H1 (cell line): Measurements from ENCODE around the gene LSG1. TPM values are rescaled to one million over a fixed set of nuclear protein-coding genes. Genes with fewer than 3 reads are reported as not detected.
"Not testable (repeated sequence)": the region's sequence is repeated elsewhere in the genome, so short reads cannot be mapped to it uniquely, and the experiment has no call there.

ENCODE experiments used
- CTCF ChIA-PET: fragments of 300-600 bp; sonication (Branson Sonifier 250); formaldehyde crosslinking; loops from one replicate; lab custom pipeline; 2021; ENCODE audit not compliant: partially characterized antibody; lab: Charles Lee
- POLR2A ChIA-PET: fragments of 300-600 bp; sonication (Branson Sonifier 250); formaldehyde crosslinking; loops from one replicate; lab custom pipeline; 2021; ENCODE audit warnings: inconsistent platforms; ENCODE audit not compliant: partially characterized antibody; lab: Charles Lee
- DNase-seq, 2 experiments: peaks; one replicate each; pipeline versions ENCODE4 v3.0.0 to v3.0.0-alpha.2; 2010 to 2022; ENCODE audit warnings: low spot score in 2 of 2, low read depth in 1 of 2, mixed read lengths in 1 of 2
- FAIRE-seq: peaks from 2 replicates; lab custom pipeline; 2011; peaks lifted over from hg19 to GRCh38; lab: Jason Lieb, UNC
- H2AFZ ChIP-seq: 2 replicates; pipeline ENCODE4 v1.8.1; 2012; ENCODE audit warnings: low read length, inconsistent platforms
- H2AK5ac ChIP-seq: 2 replicates; pipeline ENCODE4 v1.6.1; 2013; ENCODE audit warnings: low read depth, low read length
- H2BK120ac ChIP-seq: replicated peaks from 2 replicates; pipeline ENCODE3; 2013; ENCODE audit warnings: low read depth, low read length, inconsistent platforms
- H2BK12ac ChIP-seq: 2 replicates; pipeline ENCODE4 v1.6.1; 2013; ENCODE audit warnings: low read depth, low read length
- H2BK15ac ChIP-seq: 2 replicates; pipeline ENCODE4 v1.6.1; 2013; ENCODE audit warnings: low read length
- H2BK20ac ChIP-seq: 2 replicates; pipeline ENCODE4 v1.6.1; 2013; ENCODE audit warnings: low read length
- H2BK5ac ChIP-seq: 2 replicates; pipeline ENCODE4 v1.6.1; 2013; ENCODE audit warnings: low read depth, low read length
- H3K14ac ChIP-seq: 2 replicates; pipeline ENCODE4 v1.6.1; 2013; ENCODE audit warnings: inconsistent platforms; ENCODE audit not compliant: insufficient read length
- H3K18ac ChIP-seq: 2 replicates; pipeline ENCODE4 v1.6.1; 2013; ENCODE audit warnings: low read length; ENCODE audit errors: extremely low read depth
- H3K23ac ChIP-seq: 2 replicates; pipeline ENCODE4 v1.6.1; 2013; ENCODE audit warnings: inconsistent platforms; ENCODE audit not compliant: insufficient read length
- H3K23me2 ChIP-seq: 2 replicates; pipeline ENCODE4 v1.6.1; 2013; ENCODE audit warnings: low read depth, low read length
- H3K27ac ChIP-seq: 2 replicates; pipeline ENCODE4 v1.6.1; 2011; ENCODE audit warnings: low read depth, low read length, inconsistent platforms
- H3K27me3 ChIP-seq, 4 experiments: replicated peaks in 1 of 4; 1 replicate in 1 of 4; 2 replicates in 3 of 4; pipeline versions ENCODE4 v1.6.1 to v1.8.1; 2011 to 2013; ENCODE audit warnings: low read length in 3 of 4, mild to moderate bottlenecking in 3 of 4, inconsistent platforms in 2 of 4, mixed read lengths in 2 of 4, moderate library complexity in 1 of 4; ENCODE audit not compliant: control insufficient read depth in 3 of 4, insufficient read depth in 3 of 4; ENCODE audit errors: extremely low read depth in 1 of 4
- H3K36me3 ChIP-seq, 4 experiments: 2 replicates each; pipeline versions ENCODE4 v1.6.1 to v1.8.1; 2011 to 2013; ENCODE audit warnings: mild to moderate bottlenecking in 4 of 4, low read length in 3 of 4, moderate library complexity in 2 of 4, control low read depth in 1 of 4, inconsistent platforms in 1 of 4; ENCODE audit not compliant: insufficient read depth in 4 of 4, control insufficient read depth in 2 of 4
- H3K4ac ChIP-seq: replicated peaks from 2 replicates; pipeline ENCODE3; 2013; ENCODE audit warnings: low read length, low read depth, mixed read lengths, inconsistent platforms; ENCODE audit not compliant: insufficient read length
- H3K4me1 ChIP-seq, 4 experiments: replicated peaks in 1 of 4; 1 replicate in 1 of 4; 2 replicates in 3 of 4; pipeline versions ENCODE4 v1.6.1 to v1.8.1; 2011 to 2013; ENCODE audit warnings: low read length in 3 of 4, inconsistent platforms in 2 of 4, mixed read lengths in 1 of 4; ENCODE audit not compliant: insufficient read depth in 4 of 4, control insufficient read depth in 3 of 4
- H3K4me2 ChIP-seq, 2 experiments: 2 replicates each; pipeline versions ENCODE4 v1.6.1 to v1.8.1; 2011 to 2013; ENCODE audit warnings: low read depth in 2 of 2, low read length in 2 of 2, control low read depth in 1 of 2, inconsistent platforms in 1 of 2, mild to moderate bottlenecking in 1 of 2; ENCODE audit not compliant: insufficient read depth in 1 of 2
- H3K4me3 ChIP-seq, 4 experiments: fragments of 200-600, 300-600 bp in 1 of 4; sonication (generic), shearing (Covaris generic), sonication (Bioruptor Twin) in 1 of 4; 2 replicates each; pipeline versions ENCODE4 v1.5.1 to v1.8.1; 2011 to 2016; ENCODE audit warnings: low read length in 4 of 4, low read depth in 3 of 4, control low read depth in 2 of 4, inconsistent platforms in 2 of 4, mild to moderate bottlenecking in 2 of 4, mixed read lengths in 1 of 4, moderate library complexity in 1 of 4; ENCODE audit not compliant: insufficient read depth in 2 of 4; ENCODE audit errors: extremely low read depth in 1 of 4
- H3K56ac ChIP-seq: replicated peaks from 2 replicates; pipeline ENCODE3; 2013; ENCODE audit warnings: low read depth, mild to moderate bottlenecking, mixed read lengths, low read length, inconsistent platforms; ENCODE audit not compliant: insufficient read length
- H3K79me1 ChIP-seq: 2 replicates; pipeline ENCODE4 v1.6.1; 2013; ENCODE audit warnings: low read depth, low read length, control low read depth
- H3K79me2 ChIP-seq, 2 experiments: 2 replicates each; pipeline versions ENCODE4 v1.6.1 to v1.8.1; 2012 to 2013; ENCODE audit warnings: low read length in 2 of 2, mild to moderate bottlenecking in 2 of 2, inconsistent platforms in 1 of 2; ENCODE audit not compliant: insufficient read depth in 2 of 2, control insufficient read depth in 1 of 2
- H3K9ac ChIP-seq, 4 experiments: replicated peaks in 1 of 4; 1 replicate in 1 of 4; 2 replicates in 3 of 4; pipeline versions ENCODE4 v1.6.1 to v1.8.1; 2011 to 2013; ENCODE audit warnings: low read depth in 3 of 4, low read length in 3 of 4, control low read depth in 2 of 4, mild to moderate bottlenecking in 2 of 4, moderate library complexity in 2 of 4, inconsistent platforms in 1 of 4; ENCODE audit errors: extremely low read depth in 1 of 4
- H3K9me3 ChIP-seq, 2 experiments: 2 replicates each; pipeline versions ENCODE4 v1.6.1 to v1.8.1; 2012 to 2013; ENCODE audit warnings: mild to moderate bottlenecking in 2 of 2, moderate library complexity in 2 of 2, control low read depth in 1 of 2, inconsistent platforms in 1 of 2, low read depth in 1 of 2, low read length in 1 of 2, mixed read lengths in 1 of 2; ENCODE audit not compliant: insufficient read depth in 2 of 2
- H4K20me1 ChIP-seq, 2 experiments: replicated peaks in 1 of 2; 2 replicates each; pipeline versions ENCODE3 to v1.8.1; 2011 to 2013; ENCODE audit warnings: inconsistent platforms in 2 of 2, low read length in 2 of 2, mild to moderate bottlenecking in 1 of 2; ENCODE audit not compliant: insufficient read depth in 2 of 2, control insufficient read depth in 1 of 2
- H4K5ac ChIP-seq: 2 replicates; pipeline ENCODE4 v1.6.1; 2013; ENCODE audit warnings: low read length, low read depth, mixed read lengths, inconsistent platforms; ENCODE audit not compliant: insufficient read length
- H4K8ac ChIP-seq: 2 replicates; pipeline ENCODE4 v1.8.0; 2013; ENCODE audit warnings: mild to moderate bottlenecking, moderate library complexity, low read length, inconsistent platforms; ENCODE audit not compliant: insufficient read depth; ENCODE audit errors: extremely low read depth
- H4K91ac ChIP-seq: replicated peaks from 2 replicates; pipeline ENCODE3; 2013; ENCODE audit warnings: low read length, mixed read lengths, inconsistent platforms; ENCODE audit not compliant: insufficient read length
- CBX5 ChIP-seq: fragments of 300-800, 300-1000 bp; sonication (generic); IDR thresholded peaks from 2 replicates; pipeline ENCODE4 v1.7.1; 2016; ENCODE audit warnings: antibody characterized with exemption, low read length, low read depth
- WGBS, 2 experiments: shearing (Covaris generic) in 1 of 2; methylation state at CpG; one replicate each; pipeline versions ENCODE4 v1.1.6 to v1.1.7; 2013 to 2015; ENCODE audit warnings: low lambda C conversion rate in 2 of 2, mixed read lengths in 2 of 2, inconsistent platforms in 1 of 2, low coverage in 1 of 2, missing lambda C conversion rate in 1 of 2; ENCODE audit not compliant: insufficient replicate concordance in 2 of 2, insufficient coverage in 1 of 2, insufficient read length in 1 of 2; ENCODE audit errors: extremely low coverage in 1 of 2, missing lambda C conversion rate in 1 of 2; 5-methylcytosine and 5-hydroxymethylcytosine counted together
- polyA plus RNA-seq, 7 experiments: library from polyadenylated mRNA; depleted of rRNA in 3 of 7; stranded (reverse) in 5 of 7; unstranded in 2 of 7; fragments of >200 nt in 5 of 7; fragments of 200-250 nt in 2 of 7; gene quantifications; 1 replicate in 5 of 7; 2 replicates in 1 of 7; 4 replicates in 1 of 7; pipeline versions ENCODE4 v1.2.1 to v1.2.3, GENCODE V29; 2011 to 2013; ENCODE audit warnings: missing spikeins in 2 of 7, mixed read lengths in 2 of 7
- total RNA-seq: library from RNA; stranded (reverse); fragmentation: NEBNext Ultra II Directional; extraction: Animal tissue kit (Norgen Biotek cat#: 25700); gene quantifications from 2 replicates; pipeline ENCODE4 v1.2.1, GENCODE V29; 2021

LSG1 gene
- total and polyA plus RNA-seq, 2 of the 8 experiments (the other 6 are each of a cell fraction or from before 2014, with no cell fraction given) = 23.7 to 47.6 TPM

DNA sequence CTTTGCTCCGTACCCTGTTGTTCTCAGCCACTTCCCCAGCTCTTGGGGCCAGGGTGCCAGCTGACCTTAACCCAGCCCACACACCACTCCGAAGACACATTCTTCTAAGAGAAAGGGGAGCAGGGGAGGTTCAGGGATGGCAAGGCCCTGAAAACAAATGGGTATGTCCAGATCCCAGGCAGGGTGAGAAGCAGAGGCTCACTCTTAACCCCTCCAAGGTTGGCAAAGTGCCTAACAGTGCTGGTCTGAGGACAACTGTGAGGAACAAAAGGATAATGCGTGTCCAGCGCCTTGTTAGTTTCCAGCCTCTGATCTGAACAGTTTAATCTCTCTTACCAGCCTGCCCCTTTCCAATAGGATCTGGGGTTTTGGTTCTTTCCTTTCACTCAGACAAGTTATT lies 40.3 kb downstream of the LSG1 start (continued):
- TF ChIP-seq CBX5 = no peak

GRCh38 chr3:194630681-194631080 lies 41.3 kb downstream of the LSG1 start:
- H3K27me3 ChIP-seq, H2AFZ ChIP-seq, H3K79me2 ChIP-seq, H2BK20ac ChIP-seq, FAIRE-seq, H4K8ac ChIP-seq, H2BK12ac ChIP-seq, H3K23ac ChIP-seq, H2BK15ac ChIP-seq, H3K18ac ChIP-seq, H3K9ac ChIP-seq, H2AK5ac ChIP-seq, H4K20me1 ChIP-seq, H4K5ac ChIP-seq, H3K79me1 ChIP-seq, H3K56ac ChIP-seq, DNase-seq, H2BK5ac ChIP-seq, H2BK120ac ChIP-seq, H3K27ac ChIP-seq, H3K4me3 ChIP-seq, H3K4me1 ChIP-seq, POLR2A ChIA-PET, H3K23me2 ChIP-seq, H3K14ac ChIP-seq, H3K4ac ChIP-seq, H4K91ac ChIP-seq, H3K4me2 ChIP-seq: not testable (repeated sequence)
- Histone ChIP-seq H3K9me3 (peaks cover 12 to 21% of the 10 kb centered on the region in 2 experiments), H3K36me3 (peaks cover 0 to 28% (median 8%) of the 10 kb centered on the region in 4 experiments; a peak in 6 of 8 replicates)
- WGBS, 2 experiments = 94% methylated on average over 19 of the region's 29 CpGs; no CpG with 5 or more reads in 1 of the 2 experiments
- CTCF ChIA-PET = interaction anchor here (0.5 kb wide), 1 partner anchor 9 kb away, joined by 3 read pairs; no protein-coding TSS in a partner anchor
